ENCODE data around the gene PRR23E. TPM values are rescaled to one million over a fixed set of nuclear protein-coding genes. Genes with fewer than 3 reads are reported as not detected.

The PRR23E gene
- total RNA-seq, 2 experiments from 2014 or later = not detected

GRCh38 chr3:127164615-127165014 lies 28.3 kb upstream of the PRR23E start:
- peaks cover 4 to 6% of the 10 kb centered on the region in 2 experiments for H3K27me3 ChIP-seq (ENCODE audit: control insufficient read depth in 1 of 2, insufficient read depth in 2 of 2, low read length in 2 of 2)
- H3K9me3 ChIP-seq (ENCODE audit: control insufficient read depth in 1 of 2, insufficient read depth in 1 of 2, low read length in 2 of 2) = peaks cover 0 to 12% of the 10 kb centered on the region in 2 experiments
- CTCF ChIA-PET = no interaction called here
- peaks cover 20% of the 10 kb centered on the region for H3K27me3 Mint-ChIP-seq
- H3K4me3 Mint-ChIP-seq = no peak overlapping the region
- H3K27ac Mint-ChIP-seq = no peak overlapping the region
- no peak overlapping the region for H3K4me3 ChIP-seq (ENCODE audit: low read length)
- intact Hi-C loops (cut with DNase I, micrococcal nuclease) = no loop called here
- no peak for TF ChIP-seq CTCF (IDR thresholded peaks at IDR 0.05)
- H3K4me1 ChIP-seq (ENCODE audit: insufficient read depth, low read length) = no peaks in the 10 kb centered on the region
- H3K4me1 Mint-ChIP-seq (ENCODE audit: low read depth) = no peaks in the 10 kb centered on the region
- POLR2A ChIA-PET = no interaction called here
- no peaks in the 10 kb centered on the region for H3K36me3 Mint-ChIP-seq (ENCODE audit: low read depth)
- H3K27ac ChIP-seq (ENCODE audit: low read depth in 1 of 2, low read length in 2 of 2) = no peak overlapping the region
- no peaks in the 10 kb centered on the region for H3K9me3 Mint-ChIP-seq
- ATAC-seq (ENCODE audit: poor library complexity) (no peak), DNase-seq (no peak)
- H3K36me3 ChIP-seq (ENCODE audit: insufficient read depth, low read length) = no peaks in the 10 kb centered on the region

- ATAC-seq (ENCODE audit: poor library complexity) = no peak
- no peaks in the 10 kb centered on the region for H3K9me3 Mint-ChIP-seq
- intact Hi-C loops (cut with DNase I, micrococcal nuclease) = no loop called here
Observed at GRCh38 chr3:127165036-127165435, 27.9 kb upstream of the PRR23E start.

GRCh38 chr3:127165694-127166485 lies 27.0 kb upstream of the PRR23E start:
- Mint-ChIP-seq H3K27ac (no peak overlapping the region), H3K4me3 (no peak overlapping the region), H3K9me3 (no peaks in the 10 kb centered on the region), H3K36me3 (ENCODE audit: low read depth) (no peaks in the 10 kb centered on the region), H3K27me3 (peaks cover 28% of the 10 kb centered on the region), H3K4me1 (ENCODE audit: low read depth) (no peaks in the 10 kb centered on the region)
- Histone ChIP-seq H3K4me1 (ENCODE audit: insufficient read depth, low read length) (no peaks in the 10 kb centered on the region), H3K4me3 (ENCODE audit: low read length) (no peak overlapping the region), H3K27me3 (ENCODE audit: control insufficient read depth in 1 of 2, insufficient read depth in 2 of 2, low read length in 2 of 2) (peaks cover 0 to 6% of the 10 kb centered on the region in 2 experiments), H3K9me3 (ENCODE audit: control insufficient read depth in 1 of 2, insufficient read depth in 1 of 2, low read length in 2 of 2) (peaks cover 0 to 12% of the 10 kb centered on the region in 2 experiments), H3K36me3 (ENCODE audit: insufficient read depth, low read length) (no peaks in the 10 kb centered on the region), H3K27ac (ENCODE audit: low read depth in 1 of 2, low read length in 2 of 2) (no peak overlapping the region)
- ChIA-PET CTCF (no interaction called here), POLR2A (no interaction called here)
- intact Hi-C loops (cut with DNase I, micrococcal nuclease) = no loop called here
- ATAC-seq (ENCODE audit: poor library complexity) (no peak), DNase-seq (no peak)
- TF ChIP-seq CTCF (IDR thresholded peaks at IDR 0.05) = no peak

More at GRCh38 chr3:127165036-127165435, 27.9 kb upstream of the PRR23E start:
- no peak for DNase-seq
- Histone ChIP-seq H3K27me3 (ENCODE audit: control insufficient read depth in 1 of 2, insufficient read depth in 2 of 2, low read length in 2 of 2) (peaks cover 0 to 6% of the 10 kb centered on the region in 2 experiments), H3K4me3 (ENCODE audit: low read length) (no peak overlapping the region), H3K4me1 (ENCODE audit: insufficient read depth, low read length) (no peaks in the 10 kb centered on the region), H3K9me3 (ENCODE audit: control insufficient read depth in 1 of 2, insufficient read depth in 1 of 2, low read length in 2 of 2) (peaks cover 0 to 12% of the 10 kb centered on the region in 2 experiments), H3K36me3 (ENCODE audit: insufficient read depth, low read length) (no peaks in the 10 kb centered on the region), H3K27ac (ENCODE audit: low read depth in 1 of 2, low read length in 2 of 2) (no peak overlapping the region)
- Mint-ChIP-seq H3K27me3 (peaks cover 23% of the 10 kb centered on the region), H3K36me3 (ENCODE audit: low read depth) (no peaks in the 10 kb centered on the region), H3K27ac (no peak overlapping the region), H3K4me1 (ENCODE audit: low read depth) (no peaks in the 10 kb centered on the region), H3K4me3 (no peak overlapping the region)
- ChIA-PET POLR2A (no interaction called here), CTCF (no interaction called here)
- no peak for TF ChIP-seq CTCF (IDR thresholded peaks at IDR 0.05)

Data from CD4-positive, alpha-beta T cell (primary cell).